ENCODE data around the gene NANOS3.
"Not testable (repeated sequence)": the region's sequence is repeated elsewhere in the genome, so short reads cannot be mapped to it uniquely, and the experiment has no call there.

The NANOS3 gene

DNA sequence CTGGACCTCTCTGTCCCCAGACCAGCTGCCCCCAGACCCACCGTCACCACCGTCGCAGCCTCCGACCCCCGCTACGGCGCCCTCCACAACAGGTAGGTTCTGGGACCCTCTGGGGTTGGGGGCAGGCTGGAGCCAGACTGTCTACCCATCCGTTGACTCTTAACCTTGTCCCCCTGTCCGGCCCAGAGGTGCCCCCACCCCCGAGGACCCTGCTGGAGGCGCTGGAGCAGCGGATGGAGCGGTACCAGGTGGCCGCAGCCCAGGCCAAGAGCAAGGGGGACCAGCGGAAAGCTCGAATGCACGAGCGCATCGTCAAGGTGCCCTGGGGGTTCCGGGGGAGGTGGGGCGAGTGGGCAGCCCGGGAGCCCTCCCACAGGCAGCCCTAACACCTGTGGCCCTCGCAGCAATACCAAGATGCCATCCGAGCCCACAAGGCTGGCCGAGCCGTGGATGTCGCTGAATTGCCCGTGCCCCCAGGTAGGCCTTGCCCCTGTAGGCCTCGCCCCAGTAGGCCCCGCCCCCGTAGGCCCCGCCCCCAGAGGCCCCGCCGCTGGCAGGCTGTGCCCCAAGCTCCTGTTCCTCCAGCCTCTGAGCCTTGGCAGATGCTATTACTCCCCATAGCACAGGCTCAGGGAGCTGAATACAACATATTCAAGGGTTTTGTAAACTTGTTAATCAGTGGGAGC lies 41.9 kb downstream of the NANOS3 start:
- Histone ChIP-seq H3K18ac (ENCODE audit: low read length) (no peak overlapping the region), H3K4me3 (ENCODE audit: low read length in 2 of 2) (no peak overlapping the region), H3K4ac (ENCODE audit: low read length) (no peak overlapping the region), H3K79me1 (ENCODE audit: low read depth, low read length) (peaks cover 2% of the 10 kb centered on the region), H3K14ac (ENCODE audit: low read length) (no peak overlapping the region), H4K8ac (ENCODE audit: low read depth, low read length) (no peak overlapping the region), H2AFZ (ENCODE audit: low read length) (no peak overlapping the region), H2BK15ac (ENCODE audit: low read length) (no peak overlapping the region), H3K4me2 (ENCODE audit: insufficient read depth, low read length, poor library complexity, severe bottlenecking) (no peak overlapping the region), H4K91ac (ENCODE audit: low read depth, low read length, poor library complexity) (no peak overlapping the region), H3K4me1 (ENCODE audit: control insufficient read depth in 2 of 2, insufficient read depth in 1 of 2, low read depth in 1 of 2, low read length in 2 of 2) (no peaks in the 10 kb centered on the region), H3K9ac (ENCODE audit: low read depth, low read length, poor library complexity) (peak overlapping the region; percentile 21), H3K27me3 (ENCODE audit: control insufficient read depth in 3 of 3, insufficient read depth in 3 of 3, low read depth in 1 of 3, low read length in 3 of 3) (no peaks in the 10 kb centered on the region), H2BK120ac (ENCODE audit: low read depth, low read length) (no peak overlapping the region), H2BK5ac (ENCODE audit: low read length) (peak overlapping the region; percentile 39), H2AK5ac (ENCODE audit: low read depth, low read length) (no peak overlapping the region), H3K36me3 (replicated peaks in 1 of 2; ENCODE audit: control insufficient read depth in 2 of 2, insufficient read depth in 2 of 2, low read length in 2 of 2) (peaks cover 40 to 81% of the 10 kb centered on the region in 2 donors), H2BK12ac (ENCODE audit: low read length) (no peak overlapping the region), H3K23ac (ENCODE audit: low read depth, low read length, poor library complexity) (peak overlapping the region; percentile 43), H3K9me3 (replicated peaks in 1 of 2; ENCODE audit: control insufficient read depth in 2 of 2, insufficient read depth in 1 of 2, low read depth in 1 of 2, low read length in 2 of 2) (peaks cover 7 to 12% of the 10 kb centered on the region in 2 donors), H3K27ac (replicated peaks; ENCODE audit: low read length) (no peak overlapping the region)
- WGBS, 2 donors (ENCODE audit: extremely low coverage in 2 of 2, insufficient read length in 2 of 2, insufficient replicate concordance in 1 of 2), result no CpG with 5 or more reads among the region's 34 CpGs
- DNase-seq (ENCODE audit: low spot score), result no peak

GRCh38 chr19:13920524-13920923 lies 43.6 kb downstream of the NANOS3 start:
- Histone ChIP-seq H3K4me1 (ENCODE audit: control insufficient read depth in 2 of 2, insufficient read depth in 1 of 2, low read depth in 1 of 2, low read length in 2 of 2) (no peaks in the 10 kb centered on the region), H3K9ac (ENCODE audit: low read depth, low read length, poor library complexity) (no peak overlapping the region), H4K91ac (ENCODE audit: low read depth, low read length, poor library complexity) (no peak overlapping the region), H3K9me3 (replicated peaks in 1 of 2; ENCODE audit: control insufficient read depth in 2 of 2, insufficient read depth in 1 of 2, low read depth in 1 of 2, low read length in 2 of 2) (peaks cover 7 to 12% of the 10 kb centered on the region in 2 donors), H3K23ac (ENCODE audit: low read depth, low read length, poor library complexity) (peak overlapping the region; percentile 32), H3K4ac (ENCODE audit: low read length) (no peak overlapping the region), H2BK120ac (ENCODE audit: low read depth, low read length) (no peak overlapping the region), H3K36me3 (replicated peaks in 1 of 2; ENCODE audit: control insufficient read depth in 2 of 2, insufficient read depth in 2 of 2, low read length in 2 of 2) (peaks cover 43 to 83% of the 10 kb centered on the region in 2 donors), H4K8ac (ENCODE audit: low read depth, low read length) (no peak overlapping the region), H2BK5ac (ENCODE audit: low read length) (no peak overlapping the region), H3K4me2 (ENCODE audit: insufficient read depth, low read length, poor library complexity, severe bottlenecking) (no peak overlapping the region), H3K14ac (ENCODE audit: low read length) (no peak overlapping the region), H2BK12ac (ENCODE audit: low read length) (no peak overlapping the region), H3K79me1 (ENCODE audit: low read depth, low read length) (peaks cover 2% of the 10 kb centered on the region), H3K4me3 (ENCODE audit: low read length in 2 of 2) (no peak overlapping the region), H3K27ac (replicated peaks; ENCODE audit: low read length) (no peak overlapping the region), H3K27me3 (ENCODE audit: control insufficient read depth in 3 of 3, insufficient read depth in 3 of 3, low read depth in 1 of 3, low read length in 3 of 3) (no peaks in the 10 kb centered on the region), H2AFZ (ENCODE audit: low read length) (peak overlapping the region; percentile 45), H2BK15ac (ENCODE audit: low read length) (no peak overlapping the region), H3K18ac (ENCODE audit: low read length) (no peak overlapping the region), H2AK5ac (ENCODE audit: low read depth, low read length) (no peak overlapping the region)
- WGBS, 2 donors (ENCODE audit: extremely low coverage in 2 of 2, insufficient read length in 2 of 2, insufficient replicate concordance in 1 of 2), result no CpG with 5 or more reads among the region's 11 CpGs
- no peak for DNase-seq (ENCODE audit: low spot score)

DNA sequence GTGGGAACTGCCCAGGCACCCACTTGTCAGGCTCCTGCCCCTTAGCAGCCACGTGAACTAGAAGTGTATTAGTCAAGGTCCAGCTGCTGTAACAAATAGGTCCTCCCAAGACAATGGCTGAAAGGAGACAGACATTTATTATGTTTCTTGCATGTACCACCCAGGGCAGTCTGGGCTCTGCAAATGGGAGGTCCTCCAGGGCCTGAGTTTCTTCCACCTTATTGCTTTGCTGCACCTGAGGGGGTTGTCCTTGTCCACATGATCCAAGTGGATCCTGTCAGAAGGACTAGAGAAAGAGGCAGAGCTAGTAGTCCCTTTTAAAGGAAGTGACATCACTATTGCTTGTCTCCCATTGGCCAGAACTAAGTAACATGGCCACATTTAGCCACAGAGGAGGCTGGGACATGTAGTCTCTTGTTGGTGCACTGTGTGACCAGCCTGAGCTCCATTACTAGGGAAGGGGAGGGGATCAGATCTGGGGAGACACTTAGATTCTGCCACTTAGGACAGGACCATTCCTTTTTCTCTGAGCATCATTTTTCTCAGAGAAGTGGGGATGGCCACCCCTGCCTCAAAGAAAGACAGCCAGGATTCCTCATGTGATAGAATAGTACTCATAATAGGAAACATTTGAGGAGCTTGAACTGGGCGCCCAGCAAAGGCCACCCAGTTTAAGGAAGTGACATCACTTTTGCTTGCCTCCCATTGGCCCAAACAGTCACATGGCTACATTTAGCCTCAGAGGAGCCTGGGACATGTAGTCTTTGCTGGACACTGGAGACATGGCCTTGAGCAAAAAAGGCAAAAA lies 44.2 kb downstream of the NANOS3 start:
- Histone ChIP-seq H3K4me3 (ENCODE audit: low read length in 2 of 2) (no peak overlapping the region), H3K18ac (ENCODE audit: low read length) (no peak overlapping the region), H2AK5ac (ENCODE audit: low read depth, low read length) (no peak overlapping the region), H4K8ac (ENCODE audit: low read depth, low read length) (no peak overlapping the region), H3K27me3 (ENCODE audit: control insufficient read depth in 3 of 3, insufficient read depth in 3 of 3, low read depth in 1 of 3, low read length in 3 of 3) (no peaks in the 10 kb centered on the region), H3K4ac (ENCODE audit: low read length) (no peak overlapping the region), H2BK15ac (ENCODE audit: low read length) (no peak overlapping the region), H2AFZ (ENCODE audit: low read length) (peak overlapping the region; percentile 45), H3K36me3 (replicated peaks in 1 of 2; ENCODE audit: control insufficient read depth in 2 of 2, insufficient read depth in 2 of 2, low read length in 2 of 2) (peaks cover 43 to 79% of the 10 kb centered on the region in 2 donors), H2BK120ac (ENCODE audit: low read depth, low read length) (no peak overlapping the region), H3K14ac (ENCODE audit: low read length) (no peak overlapping the region), H3K23ac (ENCODE audit: low read depth, low read length, poor library complexity) (no peak overlapping the region), H3K9me3 (replicated peaks in 1 of 2; ENCODE audit: control insufficient read depth in 2 of 2, insufficient read depth in 1 of 2, low read depth in 1 of 2, low read length in 2 of 2) (peaks cover 7 to 12% of the 10 kb centered on the region in 2 donors), H4K91ac (ENCODE audit: low read depth, low read length, poor library complexity) (no peak overlapping the region), H2BK12ac (ENCODE audit: low read length) (no peak overlapping the region), H2BK5ac (ENCODE audit: low read length) (no peak overlapping the region), H3K79me1 (ENCODE audit: low read depth, low read length) (peaks cover 2% of the 10 kb centered on the region), H3K27ac (replicated peaks; ENCODE audit: low read length) (no peak overlapping the region), H3K9ac (ENCODE audit: low read depth, low read length, poor library complexity) (no peak overlapping the region), H3K4me2 (ENCODE audit: insufficient read depth, low read length, poor library complexity, severe bottlenecking) (no peak overlapping the region), H3K4me1 (ENCODE audit: control insufficient read depth in 2 of 2, insufficient read depth in 1 of 2, low read depth in 1 of 2, low read length in 2 of 2) (no peaks in the 10 kb centered on the region)
- WGBS, 2 donors (ENCODE audit: extremely low coverage in 2 of 2, insufficient read length in 2 of 2, insufficient replicate concordance in 1 of 2), result no CpG with 5 or more reads among the region's 2 CpGs
- no peak for DNase-seq (ENCODE audit: low spot score)

GRCh38 chr19:13922118-13922517 lies 45.2 kb downstream of the NANOS3 start:
- not testable (repeated sequence) for H2AFZ ChIP-seq (ENCODE audit: low read length); H4K91ac ChIP-seq (ENCODE audit: low read depth, low read length, poor library complexity); H3K9ac ChIP-seq (ENCODE audit: low read depth, low read length, poor library complexity); DNase-seq (ENCODE audit: low spot score); H3K27me3 ChIP-seq (ENCODE audit: control insufficient read depth in 3 of 3, insufficient read depth in 3 of 3, low read depth in 1 of 3, low read length in 3 of 3); H2BK15ac ChIP-seq (ENCODE audit: low read length); H4K8ac ChIP-seq (ENCODE audit: low read depth, low read length); H2BK5ac ChIP-seq (ENCODE audit: low read length); H3K79me1 ChIP-seq (ENCODE audit: low read depth, low read length); H3K4me1 ChIP-seq (ENCODE audit: control insufficient read depth in 2 of 2, insufficient read depth in 1 of 2, low read depth in 1 of 2, low read length in 2 of 2); H3K4ac ChIP-seq (ENCODE audit: low read length); H3K23ac ChIP-seq (ENCODE audit: low read depth, low read length, poor library complexity); H3K14ac ChIP-seq (ENCODE audit: low read length); H2BK12ac ChIP-seq (ENCODE audit: low read length); H3K27ac ChIP-seq (replicated peaks; ENCODE audit: low read length); H2AK5ac ChIP-seq (ENCODE audit: low read depth, low read length); H2BK120ac ChIP-seq (ENCODE audit: low read depth, low read length); H3K18ac ChIP-seq (ENCODE audit: low read length); H3K4me3 ChIP-seq (ENCODE audit: low read length in 2 of 2); H3K4me2 ChIP-seq (ENCODE audit: insufficient read depth, low read length, poor library complexity, severe bottlenecking)
- no CpG with 5 or more reads among the region's 6 CpGs for WGBS, 2 donors (ENCODE audit: extremely low coverage in 2 of 2, insufficient read length in 2 of 2, insufficient replicate concordance in 1 of 2)
- Histone ChIP-seq H3K36me3 (replicated peaks in 1 of 2; ENCODE audit: control insufficient read depth in 2 of 2, insufficient read depth in 2 of 2, low read length in 2 of 2) (peaks cover 51 to 81% of the 10 kb centered on the region in 2 donors), H3K9me3 (replicated peaks in 1 of 2; ENCODE audit: control insufficient read depth in 2 of 2, insufficient read depth in 1 of 2, low read depth in 1 of 2, low read length in 2 of 2) (peaks cover 7 to 12% of the 10 kb centered on the region in 2 donors)

All from neuronal stem cell (in vitro differentiated cells).